ENCODE data around the gene OR1I1.

DNA sequence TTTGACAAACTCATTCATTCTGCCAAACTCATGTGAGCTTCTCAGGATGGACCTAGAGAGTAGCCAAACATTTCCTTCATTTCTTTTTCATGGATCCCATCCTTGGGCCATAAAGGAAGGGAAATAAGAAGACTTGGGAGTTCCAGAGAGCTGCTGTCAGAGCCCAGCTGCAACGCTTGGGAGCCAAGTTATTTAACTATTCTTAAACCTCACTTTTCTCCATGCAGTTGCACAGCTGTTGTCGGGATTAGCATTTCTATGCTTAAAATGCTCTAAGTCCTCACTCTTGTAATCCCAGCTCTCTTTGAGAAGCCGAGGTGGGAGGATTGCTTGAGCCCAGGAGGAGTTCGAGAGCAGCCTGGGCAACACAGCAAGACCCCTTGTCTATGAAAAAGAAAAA lies 44.4 kb upstream of the OR1I1 start:
- TF ChIP-seq FOXA1 (IDR thresholded peaks at IDR 0.05): no peak
- TF ChIP-seq ARNT (IDR thresholded peaks at IDR 0.05): no peak
- TF ChIP-seq TARDBP (IDR thresholded peaks at IDR 0.05): no peak
- no peak for TF ChIP-seq ZNF384 (IDR thresholded peaks at IDR 0.05)
- TF ChIP-seq FOXK2 (IDR thresholded peaks at IDR 0.05): no peak
- TF ChIP-seq SP1 (IDR thresholded peaks at IDR 0.05): no peak
- TF ChIP-seq, protein P1, sequence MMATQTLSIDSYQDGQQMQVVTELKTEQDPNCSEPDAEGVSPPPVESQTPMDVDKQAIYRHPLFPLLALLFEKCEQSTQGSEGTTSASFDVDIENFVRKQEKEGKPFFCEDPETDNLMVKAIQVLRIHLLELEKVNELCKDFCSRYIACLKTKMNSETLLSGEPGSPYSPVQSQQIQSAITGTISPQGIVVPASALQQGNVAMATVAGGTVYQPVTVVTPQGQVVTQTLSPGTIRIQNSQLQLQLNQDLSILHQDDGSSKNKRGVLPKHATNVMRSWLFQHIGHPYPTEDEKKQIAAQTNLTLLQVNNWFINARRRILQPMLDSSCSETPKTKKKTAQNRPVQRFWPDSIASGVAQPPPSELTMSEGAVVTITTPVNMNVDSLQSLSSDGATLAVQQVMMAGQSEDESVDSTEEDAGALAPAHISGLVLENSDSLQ (IDR thresholded peaks at IDR 0.05): no peak
- no peak for TF ChIP-seq ELF4 (IDR thresholded peaks at IDR 0.05)
- no peak for TF ChIP-seq BHLHE40 (IDR thresholded peaks at IDR 0.05; ENCODE audit: borderline replicate concordance)
- TF ChIP-seq FOXM1 (IDR thresholded peaks at IDR 0.05; ENCODE audit: borderline replicate concordance): no peak
- no peak for TF ChIP-seq CTBP1 (IDR thresholded peaks at IDR 0.05; ENCODE audit: borderline replicate concordance)
- no peak for TF ChIP-seq L3MBTL2 (conservative IDR thresholded peaks at IDR 0.05)
- TF ChIP-seq SUZ12 (IDR thresholded peaks at IDR 0.05): no peak

Measured in HEK293T (cell line).